ENCODE measurements around the gene ISLR. TPM values are rescaled to one million over a fixed set of nuclear protein-coding genes. Genes with fewer than 3 reads are reported as not detected.

Gene ISLR
- total RNA-seq, 2 donors from 2014 or later = 51.9 to 59.9 TPM

GRCh38 chr15:74194572-74195559, 21.4 kb downstream of the ISLR start:
- Histone ChIP-seq H3K4me3 (no peak overlapping the region), H3K27me3 (no peaks in the 10 kb centered on the region), H3K27ac (no peak overlapping the region), H3K4me1 (peaks cover 0 to 13% of the 10 kb centered on the region in 2 donors), H3K36me3 (no peaks in the 10 kb centered on the region), H3K9me3 (no peaks in the 10 kb centered on the region)
- no peak for TF ChIP-seq CTCF (IDR thresholded peaks at IDR 0.05)
- DNase-seq (ENCODE audit: low spot score) = no peak

GRCh38 chr15:74196175-74196574, 22.7 kb downstream of the ISLR start:
- H3K27ac ChIP-seq = no peak overlapping the region
- peak; percentile 76 for DNase-seq (ENCODE audit: low spot score)
- no peaks in the 10 kb centered on the region for H3K36me3 ChIP-seq
- no peaks in the 10 kb centered on the region for H3K9me3 ChIP-seq
- no peaks in the 10 kb centered on the region for H3K27me3 ChIP-seq
- H3K4me1 ChIP-seq = peaks cover 0 to 24% of the 10 kb centered on the region in 2 donors
- TF ChIP-seq CTCF (IDR thresholded peaks at IDR 0.05) = no peak
- no peak overlapping the region for H3K4me3 ChIP-seq

DNA sequence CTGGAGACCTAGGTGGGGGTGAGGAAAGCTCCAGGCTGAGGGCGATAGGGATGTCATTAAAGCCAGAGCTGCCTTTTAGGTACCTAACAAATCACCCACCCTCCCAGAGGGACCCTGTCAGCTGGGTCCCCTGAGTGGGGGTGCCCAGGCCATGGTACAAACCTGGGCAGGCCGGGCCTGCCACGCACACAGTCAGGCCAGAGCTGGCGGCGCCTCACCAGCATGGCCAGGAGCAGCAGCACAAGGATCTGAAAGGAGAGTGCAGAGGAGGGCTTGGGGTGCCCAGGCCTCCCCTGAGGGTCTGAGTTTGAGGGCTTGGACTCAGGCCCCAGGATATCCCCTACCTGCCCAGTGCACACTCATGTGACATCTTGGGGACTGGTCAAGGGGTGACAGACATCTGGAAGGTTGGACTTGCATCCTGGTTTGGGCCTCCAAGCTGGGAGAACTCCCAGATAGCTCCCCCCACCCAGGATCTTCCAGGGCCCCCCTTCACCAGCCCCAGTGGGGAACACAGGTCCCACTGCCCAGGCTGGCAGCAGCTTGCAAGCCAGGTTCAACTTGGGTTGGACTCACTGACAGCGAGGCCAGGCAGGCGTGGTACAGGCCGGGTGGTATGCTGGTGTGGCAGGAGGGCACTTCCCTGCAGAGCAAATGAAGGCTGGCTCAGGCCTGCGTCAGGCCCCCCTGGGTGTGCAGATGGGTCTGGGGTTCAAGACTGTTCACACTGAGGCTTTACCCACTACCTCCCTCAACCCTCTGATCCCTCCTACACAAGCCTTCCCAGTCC, 23.9 kb downstream of the ISLR start:
- H3K9me3 ChIP-seq = no peaks in the 10 kb centered on the region
- no peak overlapping the region for H3K27ac ChIP-seq
- no peak for TF ChIP-seq CTCF (IDR thresholded peaks at IDR 0.05)
- H3K4me3 ChIP-seq = no peak overlapping the region
- H3K4me1 ChIP-seq = peaks cover 0 to 34% of the 10 kb centered on the region in 2 donors
- no peaks in the 10 kb centered on the region for H3K36me3 ChIP-seq
- no peak for DNase-seq (ENCODE audit: low spot score)
- H3K27me3 ChIP-seq = no peaks in the 10 kb centered on the region

DNA sequence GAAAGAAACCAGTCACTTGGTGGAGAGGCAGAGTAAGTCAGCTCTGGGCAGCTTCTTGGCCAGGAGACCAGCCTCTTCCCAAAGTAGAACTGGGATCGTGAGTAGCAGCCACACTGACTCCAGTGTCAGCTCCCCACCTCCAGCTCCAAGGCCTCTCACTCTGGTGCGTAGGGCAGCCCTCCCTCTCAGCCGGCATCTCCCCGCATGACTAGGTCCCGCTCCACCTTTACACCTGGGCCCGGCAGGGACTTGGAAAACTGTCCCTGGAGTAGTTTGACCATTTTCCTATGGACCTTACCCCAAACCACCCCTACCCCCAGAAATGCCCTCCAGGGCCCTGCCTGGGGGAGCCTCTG, 25.8 kb downstream of the ISLR start:
- no peaks in the 10 kb centered on the region for H3K27me3 ChIP-seq
- no peaks in the 10 kb centered on the region for H3K9me3 ChIP-seq
- no peak overlapping the region for H3K4me3 ChIP-seq
- no peak for DNase-seq (ENCODE audit: low spot score)
- no peak for TF ChIP-seq CTCF (IDR thresholded peaks at IDR 0.05)
- no peak overlapping the region for H3K27ac ChIP-seq
- H3K4me1 ChIP-seq = peaks cover 0 to 42% of the 10 kb centered on the region in 2 donors
- no peaks in the 10 kb centered on the region for H3K36me3 ChIP-seq

- Histone ChIP-seq H3K27me3 (no peaks in the 10 kb centered on the region), H3K27ac (no peak overlapping the region), H3K4me3 (no peak overlapping the region), H3K4me1 (peaks cover 0 to 54% of the 10 kb centered on the region in 2 donors), H3K36me3 (no peaks in the 10 kb centered on the region), H3K9me3 (no peaks in the 10 kb centered on the region)
- no peak for TF ChIP-seq CTCF (IDR thresholded peaks at IDR 0.05)
- DNase-seq (ENCODE audit: low spot score) = no peak
Measured at GRCh38 chr15:74200412-74200815, 26.9 kb downstream of the ISLR start.

All from right atrium auricular region (tissue), 2 donors.